ENCODE data around the gene ANKRD28.

The ANKRD28 gene

DNA sequence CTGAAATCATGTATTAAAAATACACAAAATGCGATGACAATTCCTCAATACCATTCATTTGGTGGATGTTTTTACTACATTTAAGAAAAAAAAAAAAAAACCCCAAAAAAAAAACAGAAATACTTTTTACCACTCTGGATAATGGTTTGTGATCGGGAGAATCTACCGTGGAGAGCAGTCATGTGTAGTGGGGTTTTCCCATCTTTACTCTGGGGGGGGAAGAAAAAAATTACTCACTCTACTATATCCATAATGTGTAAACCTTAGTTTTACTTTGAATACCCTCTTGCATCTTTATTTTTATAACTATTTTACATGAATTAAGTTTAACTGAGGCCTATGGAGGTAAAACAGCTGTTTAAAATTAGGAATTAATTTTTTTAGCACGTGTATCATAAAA, 83.3 kb downstream of the ANKRD28 start:
- DNase-seq, result no peak

DNA sequence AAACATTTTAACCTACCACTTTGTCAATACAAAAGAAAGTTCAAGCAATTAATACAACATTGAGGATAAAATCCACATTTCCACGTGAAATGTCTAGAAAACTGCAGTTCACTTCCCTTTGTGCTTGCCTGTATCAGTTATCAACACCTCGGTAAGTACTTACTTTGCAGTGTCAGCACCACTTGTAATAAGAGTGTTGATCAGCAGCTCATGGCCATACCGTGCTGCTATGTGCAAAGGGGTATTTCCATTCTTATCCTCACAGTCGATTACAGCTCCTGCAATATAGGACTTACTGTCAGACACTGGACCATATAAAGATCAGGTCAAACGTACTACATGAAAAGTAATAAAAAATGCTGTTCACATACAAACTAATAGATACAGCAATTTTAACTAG, 84.4 kb downstream of the ANKRD28 start:
- DNase-seq, result no peak

DNA sequence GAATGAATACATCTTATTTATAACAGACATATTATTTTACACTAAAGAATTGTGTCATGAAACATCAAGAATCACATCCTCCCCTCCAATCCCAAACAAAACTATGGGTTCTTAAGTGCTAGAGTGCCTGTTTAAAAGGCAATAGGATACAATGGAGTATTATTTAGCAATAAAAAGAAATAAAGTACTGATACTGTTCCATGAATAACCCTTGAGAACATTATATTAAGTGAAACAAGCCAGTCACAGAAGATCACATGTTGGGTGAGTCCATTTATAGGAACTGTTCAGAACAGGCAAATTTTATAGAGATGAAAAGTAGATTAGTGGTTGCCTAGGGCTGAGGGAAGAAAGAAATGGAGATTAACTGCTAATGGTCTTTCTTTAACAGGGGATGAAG, 86.5 kb downstream of the ANKRD28 start:
- DNase-seq, result no peak

DNA sequence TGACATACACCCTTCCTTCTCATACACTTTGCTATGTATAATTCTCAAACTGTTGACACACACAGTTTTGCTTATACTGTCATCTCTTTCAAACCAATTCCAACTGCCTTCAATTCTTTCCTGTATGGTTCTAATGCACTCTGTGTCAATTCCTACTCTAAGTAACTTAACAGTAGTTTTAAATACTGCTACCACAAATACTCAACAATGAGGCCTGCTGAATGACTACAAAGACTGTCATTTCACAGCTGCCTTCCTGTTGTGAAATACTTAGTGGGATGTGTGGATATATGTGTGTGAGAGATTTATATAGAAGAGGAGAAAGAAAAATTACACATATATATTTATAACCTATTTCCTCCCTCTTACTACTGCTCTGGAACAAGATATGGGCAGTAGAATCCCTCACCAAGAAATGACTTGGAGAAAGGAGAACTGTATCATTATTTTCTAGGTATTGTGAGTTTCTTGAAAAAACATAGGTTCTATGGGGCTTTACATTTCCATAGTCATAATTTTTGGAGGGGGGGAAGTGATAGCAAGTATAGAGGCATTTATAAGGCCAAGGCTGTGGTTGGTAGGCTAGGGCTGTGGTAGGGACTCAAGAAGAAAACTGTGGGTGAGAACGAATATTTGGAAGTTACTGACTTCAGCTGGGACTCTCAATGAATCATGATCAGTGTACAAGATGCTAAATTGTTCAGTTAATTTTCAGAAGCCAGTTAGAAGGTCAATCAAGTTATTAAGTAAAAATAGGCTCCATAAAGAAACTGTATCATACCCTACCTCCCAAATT, 88.7 kb downstream of the ANKRD28 start:
- no peak for DNase-seq

DNA sequence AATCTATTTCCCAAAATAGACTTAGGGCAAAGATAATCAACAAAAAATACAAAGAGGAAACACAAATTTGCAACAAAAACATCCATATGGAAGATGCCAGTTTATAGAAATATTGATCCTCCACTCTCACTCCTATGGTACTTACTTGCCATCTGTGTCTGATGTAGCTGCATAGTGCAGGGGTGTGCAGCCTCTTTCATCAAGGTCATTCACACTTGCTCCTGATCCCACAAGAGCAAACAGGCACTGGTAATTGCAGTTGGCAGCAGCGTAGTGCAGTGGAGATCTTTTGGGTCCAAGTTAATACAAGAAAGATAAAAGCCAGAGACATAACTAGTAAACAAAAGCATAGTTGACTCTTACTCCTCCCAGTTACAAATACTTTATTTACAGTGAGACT, 90.0 kb downstream of the ANKRD28 start:
- no peak for DNase-seq

DNA sequence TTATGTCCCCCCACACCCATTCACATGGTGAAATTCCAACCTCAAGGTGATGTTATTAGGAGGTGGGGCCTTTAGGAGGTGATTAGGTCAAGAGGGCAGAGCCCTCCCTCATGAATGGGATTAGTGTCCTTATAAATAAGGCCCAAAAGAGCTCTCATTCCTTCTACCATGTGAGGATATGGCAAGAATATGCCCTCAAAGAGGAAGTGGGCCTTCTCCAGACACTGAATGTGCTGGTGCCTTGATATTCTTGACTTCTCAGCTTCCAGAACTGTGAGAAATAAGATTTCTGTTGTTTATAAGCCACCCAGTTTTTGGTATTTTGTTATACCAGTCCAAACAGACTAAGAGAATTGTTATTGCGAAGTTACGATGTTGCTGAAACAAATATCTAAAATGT, 94.4 kb downstream of the ANKRD28 start:
- no peak for DNase-seq

DNA sequence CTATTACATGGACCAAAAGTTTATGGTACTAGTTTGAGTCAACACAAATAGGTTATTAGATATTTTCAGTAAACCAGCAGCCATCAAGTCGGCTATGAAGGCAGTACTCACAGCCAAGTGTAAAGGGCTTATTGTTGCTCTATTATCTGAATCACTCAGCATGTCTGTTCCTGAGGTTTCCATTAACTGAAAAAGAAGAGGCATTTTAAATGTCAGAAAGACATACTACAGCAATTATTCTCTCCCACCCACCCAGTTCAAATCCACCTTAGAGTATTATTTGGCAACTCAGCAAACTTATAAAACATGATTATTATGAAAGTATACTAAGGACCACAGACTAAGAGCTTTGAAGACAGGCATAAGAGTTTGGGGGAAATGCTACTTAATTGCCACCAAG, 103.2 kb downstream of the ANKRD28 start:
- no peak for DNase-seq

DNA sequence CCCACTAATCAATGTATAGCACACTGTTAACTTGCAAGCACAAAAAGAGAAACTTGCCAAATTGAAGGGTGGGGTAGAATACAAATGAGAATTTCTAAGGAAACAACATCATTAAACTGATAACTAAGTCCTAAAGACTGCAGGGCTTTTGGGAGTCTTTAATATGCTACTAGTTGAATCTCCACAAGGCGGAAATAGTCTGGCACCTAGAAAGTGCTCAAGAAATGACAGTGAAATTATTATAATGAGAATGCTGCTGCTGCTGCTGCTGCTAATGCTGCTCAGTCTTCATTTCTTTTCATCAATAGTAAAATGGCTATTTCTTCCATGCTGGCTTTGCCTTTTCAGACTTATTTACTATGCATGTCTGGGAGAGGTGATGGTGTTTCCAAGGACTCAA, 104.4 kb downstream of the ANKRD28 start:
- no peak for DNase-seq

DNA sequence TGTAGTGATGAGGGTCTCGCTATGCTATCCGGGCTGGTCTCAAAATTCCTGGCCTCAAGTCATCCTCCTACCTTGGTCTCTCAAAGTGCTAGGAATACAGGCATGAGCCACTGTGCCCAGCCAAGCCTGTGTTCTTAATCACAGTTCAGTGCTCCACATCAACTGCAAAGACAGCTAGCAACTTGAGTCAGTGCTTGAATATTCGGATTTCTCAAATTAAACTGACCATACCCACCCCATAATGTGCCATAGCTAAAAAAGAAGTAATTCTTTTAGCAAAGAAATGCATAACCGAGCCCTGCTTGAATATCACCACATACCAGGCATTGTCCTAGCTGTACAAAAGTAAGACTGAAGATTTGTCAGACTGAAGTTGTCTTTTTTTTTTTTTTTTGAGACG, 107.0 kb downstream of the ANKRD28 start:
- no peak for DNase-seq

DNA sequence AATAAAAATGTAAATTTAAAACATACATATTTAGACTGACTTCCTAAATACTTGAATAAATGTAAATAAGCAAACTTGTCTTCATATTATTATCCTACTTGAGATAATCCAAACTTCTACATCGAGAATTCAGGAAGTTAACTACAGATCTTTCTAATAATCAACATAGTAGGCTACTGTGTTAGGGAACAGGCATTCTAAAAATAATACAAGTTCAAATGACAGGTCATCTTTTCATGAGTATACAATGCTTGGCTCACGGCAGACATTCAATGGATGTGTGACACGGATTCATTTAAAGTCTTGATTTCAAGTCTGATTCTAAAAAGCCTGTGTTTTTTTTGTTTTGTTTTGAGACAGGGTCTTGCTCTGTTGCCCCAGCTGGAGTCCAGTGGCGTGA, 107.5 kb downstream of the ANKRD28 start:
- DNase-seq, result no peak

DNA sequence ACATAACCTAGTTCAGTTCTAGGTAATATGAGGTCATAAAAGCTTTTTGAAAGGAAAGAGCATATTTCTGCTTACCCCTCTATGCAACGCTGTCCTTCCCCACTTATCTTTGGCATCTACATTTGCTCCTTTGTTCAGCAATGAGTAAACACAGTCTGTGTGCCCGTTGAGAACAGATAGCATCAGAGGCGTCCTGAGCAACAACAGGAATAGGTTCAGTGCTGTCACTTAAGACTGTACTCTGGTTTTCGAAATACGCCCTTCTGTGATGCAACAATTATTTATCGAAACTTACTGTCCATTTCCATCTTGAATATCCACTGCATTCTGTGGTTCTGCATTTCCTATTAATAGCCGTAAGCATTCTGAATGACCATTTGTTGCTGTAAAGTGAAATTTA, 111.9 kb downstream of the ANKRD28 start:
- DNase-seq, result peak; percentile 13

DNA sequence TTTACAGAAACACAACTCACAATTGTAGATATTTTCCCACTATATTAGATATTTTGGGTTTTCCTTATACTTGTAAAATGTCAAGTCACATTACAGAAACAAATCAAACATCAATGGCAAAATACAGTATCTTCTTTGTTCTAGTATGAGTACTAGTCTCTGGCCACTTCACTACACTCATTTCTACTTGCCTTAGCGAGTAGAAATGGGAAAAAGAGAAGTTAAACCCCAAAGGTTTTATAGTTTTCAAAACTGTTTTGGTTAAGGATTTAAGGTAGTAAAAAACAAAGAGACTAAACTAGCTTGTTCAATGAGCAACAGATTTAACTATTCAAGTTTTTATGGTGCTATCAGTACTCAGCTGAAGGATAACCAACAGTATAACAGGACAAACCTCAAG, 114.5 kb downstream of the ANKRD28 start:
- DNase-seq, result no peak

DNA sequence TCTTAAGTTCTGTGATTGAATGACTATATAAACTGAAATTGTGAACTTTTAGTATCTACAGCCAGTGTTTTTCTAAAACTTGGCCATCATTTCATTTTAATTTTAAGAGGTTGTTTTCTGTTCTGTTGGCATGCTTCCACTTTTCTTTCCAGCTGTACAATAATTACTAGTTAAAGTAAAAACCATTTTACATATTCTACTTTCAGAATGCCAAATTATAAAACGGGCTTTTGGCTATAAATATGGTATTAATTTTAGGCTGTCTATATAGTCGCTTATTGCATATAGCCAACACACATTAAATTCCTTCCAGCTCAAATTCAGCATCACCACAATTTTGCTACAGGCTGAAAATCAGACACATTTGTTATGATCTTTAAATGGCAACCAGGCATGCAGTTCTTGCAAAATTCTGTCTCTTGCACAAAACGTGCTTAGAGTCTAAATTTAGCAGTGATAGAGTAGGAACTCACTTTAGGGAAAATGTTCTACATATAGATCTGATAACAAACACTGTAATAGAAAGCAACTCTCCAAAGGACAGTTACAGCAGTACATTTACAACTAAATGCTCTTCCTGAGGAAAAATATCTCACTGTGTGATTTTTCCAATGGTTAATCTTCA, 115.1 kb downstream of the ANKRD28 start:
- DNase-seq, result no peak

DNA sequence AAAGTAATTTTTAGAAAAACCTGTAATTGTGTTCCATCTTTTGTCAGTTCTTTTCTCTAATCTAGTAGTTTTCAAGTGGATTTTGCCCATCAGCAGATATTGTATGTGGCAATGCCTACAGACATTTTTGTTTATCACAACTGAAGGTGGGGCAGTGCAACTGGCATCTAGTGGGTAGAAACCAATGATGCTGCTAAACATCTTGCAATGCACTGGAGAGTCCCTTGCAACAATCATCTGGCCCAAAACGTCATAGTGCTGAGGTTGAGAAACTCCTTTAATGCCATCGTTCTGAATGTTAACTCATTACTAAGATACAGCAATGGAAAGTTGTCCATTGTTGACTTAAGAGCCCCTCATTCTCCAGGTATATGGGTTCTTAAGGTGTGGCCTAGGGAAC, 116.1 kb downstream of the ANKRD28 start:
- no peak for DNase-seq

DNA sequence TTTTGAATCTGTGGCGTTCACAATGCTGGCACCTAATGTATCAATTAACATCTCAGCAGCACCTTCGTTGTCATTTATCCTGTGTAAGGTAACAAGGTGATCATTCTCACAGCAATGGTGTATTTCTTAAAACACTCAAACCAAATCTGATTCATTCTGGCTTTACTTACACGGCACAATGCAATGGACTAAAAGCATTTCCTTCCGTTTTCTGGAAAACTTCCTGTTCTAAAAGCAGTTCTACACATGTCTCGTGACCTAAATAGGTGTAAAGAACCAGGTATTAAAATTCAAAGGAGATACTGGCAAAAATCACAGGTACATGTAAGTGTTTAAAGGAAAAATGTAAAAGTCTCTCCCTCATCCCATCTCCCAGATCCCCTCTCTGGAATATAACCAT, 118.5 kb downstream of the ANKRD28 start:
- no peak for DNase-seq

DNA sequence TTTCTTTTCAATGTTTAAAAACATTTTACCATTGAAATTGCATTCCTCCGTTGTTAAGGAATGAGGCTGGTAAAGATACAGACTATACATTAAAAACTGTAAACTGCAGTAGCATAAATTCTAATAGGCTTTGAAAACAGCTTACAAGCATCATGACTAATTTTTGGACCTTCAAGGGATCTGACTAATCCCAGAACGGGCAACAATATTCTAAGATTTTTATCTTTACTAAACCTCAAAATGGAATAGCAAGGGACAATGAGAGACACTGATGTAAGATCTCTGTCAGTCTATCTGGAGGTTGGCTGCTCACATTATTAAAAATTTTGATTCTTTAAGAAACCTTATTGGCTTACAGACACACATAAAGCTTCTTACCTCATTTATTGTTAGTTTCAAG, 121.5 kb downstream of the ANKRD28 start:
- no peak for DNase-seq

DNA sequence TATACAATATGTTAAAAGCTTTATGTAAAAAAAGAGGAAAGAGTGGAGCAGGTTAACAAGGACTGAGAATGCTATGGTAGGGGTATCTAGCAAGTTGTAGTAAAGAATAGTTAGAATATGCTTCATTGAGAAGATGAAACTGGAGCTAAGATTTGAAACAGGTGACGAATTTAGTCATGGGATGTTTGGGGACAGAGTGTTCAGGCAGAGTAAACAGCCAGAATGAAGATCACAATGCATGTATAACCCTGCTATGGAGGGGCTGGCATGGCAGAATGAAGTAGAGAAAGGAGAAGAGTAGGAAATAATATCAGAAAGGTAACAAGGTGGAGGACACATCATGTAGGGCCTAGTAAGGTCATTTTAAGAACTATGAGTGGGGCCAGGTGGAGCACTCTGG, 124.2 kb downstream of the ANKRD28 start:
- no peak for DNase-seq

DNA sequence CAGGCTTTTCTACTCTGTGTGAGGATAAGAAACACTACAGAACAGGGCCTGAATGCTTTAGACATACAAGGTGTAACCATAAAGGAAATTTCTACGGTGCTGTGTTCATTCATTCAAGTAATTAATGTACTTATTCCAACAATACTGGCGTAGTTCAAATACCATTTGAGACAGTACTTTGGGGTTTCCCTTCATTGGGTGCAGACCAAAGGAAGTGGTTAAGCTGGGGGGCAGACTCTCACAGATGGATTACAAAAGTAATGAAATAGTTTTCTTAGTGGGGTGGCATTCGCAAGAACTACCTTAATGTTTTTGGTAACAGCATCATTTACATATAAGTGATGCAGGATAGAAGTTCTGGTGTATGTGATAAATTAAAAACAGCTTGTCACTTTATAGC, 130.3 kb downstream of the ANKRD28 start:
- DNase-seq, result peak; percentile 66

DNA sequence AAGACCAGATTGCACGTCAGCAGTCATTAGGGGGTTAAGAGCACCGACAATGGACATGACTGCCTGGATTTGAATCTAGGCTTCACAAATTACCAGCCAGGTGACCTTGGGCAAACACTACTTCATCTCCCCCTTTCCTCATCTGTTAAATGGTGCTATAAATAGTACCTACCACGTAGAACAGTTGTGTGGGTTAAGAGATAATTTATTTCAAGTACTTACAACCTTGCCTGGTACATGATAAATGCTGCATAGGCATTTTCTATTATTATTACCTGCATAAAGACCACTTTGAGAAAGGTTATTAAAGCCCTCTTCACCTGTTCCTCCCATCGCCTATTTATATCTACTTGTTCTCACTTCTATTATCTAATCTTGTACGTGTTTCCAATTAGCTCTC, 131.5 kb downstream of the ANKRD28 start:
- no peak for DNase-seq

DNA sequence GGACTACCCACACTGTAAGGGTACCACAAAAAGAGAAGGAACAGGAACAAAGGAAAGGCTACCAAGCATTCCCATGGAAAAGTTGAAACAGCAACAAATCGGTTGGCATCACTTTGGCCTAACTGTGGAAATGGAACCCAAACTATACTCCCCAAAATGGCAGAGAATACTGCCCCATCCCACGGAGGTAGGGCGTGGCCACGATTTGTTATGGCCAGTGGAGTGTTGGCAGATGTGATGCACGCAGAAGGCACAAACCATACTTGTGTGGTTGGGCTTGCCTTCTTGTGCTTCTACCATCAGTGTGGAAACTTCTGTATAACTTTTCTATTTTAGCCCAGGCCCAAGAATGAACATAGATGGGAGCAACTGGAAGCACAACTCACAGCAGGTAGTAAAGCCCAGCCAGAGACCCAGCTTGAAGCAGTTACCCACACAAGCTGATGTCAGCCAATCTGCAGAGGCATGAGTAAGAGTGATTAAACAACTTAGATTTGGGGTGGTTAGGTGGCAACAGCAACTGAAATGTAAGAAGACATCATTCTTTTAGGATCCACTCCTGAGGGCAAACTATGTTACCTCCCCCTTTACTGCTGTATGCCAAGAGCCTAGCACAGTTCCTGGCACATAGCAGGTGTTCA, 132.1 kb downstream of the ANKRD28 start:
- no peak for DNase-seq

DNA sequence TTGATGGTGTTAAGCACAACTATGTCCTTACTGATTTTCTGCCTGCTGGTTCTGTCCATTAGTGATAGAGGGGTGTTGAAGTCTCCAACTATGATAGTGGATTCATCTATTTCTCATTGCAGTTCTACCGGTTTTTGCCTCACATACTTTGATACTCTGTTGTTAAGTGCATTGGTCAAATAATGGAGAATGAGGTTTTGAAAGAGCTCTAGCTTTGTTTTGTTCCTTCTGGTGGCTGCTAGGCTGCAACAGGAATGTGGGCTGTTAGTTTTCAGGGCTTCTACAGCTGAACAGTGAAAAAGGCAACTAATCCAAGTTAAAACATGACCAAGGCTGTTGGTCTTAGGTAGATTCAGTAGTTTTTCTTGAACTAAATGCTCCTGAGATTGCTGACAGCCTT, 133.6 kb downstream of the ANKRD28 start:
- DNase-seq, result no peak

DNA sequence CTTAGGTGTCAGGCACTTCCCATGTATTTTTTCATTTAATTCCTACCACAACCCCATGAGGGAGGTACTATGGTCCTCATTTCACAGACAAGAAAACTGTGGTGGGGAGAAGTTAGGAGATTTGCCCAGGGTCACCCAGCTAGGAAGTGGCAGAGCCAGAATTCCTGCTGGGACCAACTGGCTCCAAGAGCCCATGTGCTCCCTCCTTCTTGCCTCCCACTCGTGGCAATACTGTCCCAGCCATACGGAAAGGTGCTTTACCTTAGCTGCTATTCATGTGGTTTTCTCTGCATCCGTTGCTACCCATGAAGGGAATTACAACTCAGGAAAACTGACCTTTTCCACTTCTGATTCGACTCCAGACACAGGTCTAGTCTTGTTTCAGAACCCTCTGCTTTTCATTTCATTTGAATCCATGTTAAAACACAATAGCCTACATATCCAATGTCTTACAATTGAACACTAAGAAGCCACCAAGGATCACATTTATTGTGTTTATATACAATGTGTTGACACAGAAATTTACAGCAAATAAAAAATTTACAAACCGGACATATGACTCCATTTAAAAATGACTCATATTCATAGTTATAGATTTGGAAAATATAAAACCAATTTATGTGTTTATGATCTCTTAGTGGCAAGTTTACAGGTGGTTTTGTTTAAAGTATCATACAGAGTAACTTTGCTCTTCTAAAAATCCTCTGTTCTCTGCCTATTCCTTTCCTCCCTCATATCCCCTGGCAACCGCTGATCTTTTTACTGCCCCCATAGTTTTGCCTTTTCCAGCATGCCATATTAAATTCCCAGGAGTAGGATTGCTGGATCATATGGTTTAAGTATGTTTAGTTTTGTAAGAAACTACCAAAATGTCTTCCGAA, 137.5 kb downstream of the ANKRD28 start:
- no peak for DNase-seq

DNA sequence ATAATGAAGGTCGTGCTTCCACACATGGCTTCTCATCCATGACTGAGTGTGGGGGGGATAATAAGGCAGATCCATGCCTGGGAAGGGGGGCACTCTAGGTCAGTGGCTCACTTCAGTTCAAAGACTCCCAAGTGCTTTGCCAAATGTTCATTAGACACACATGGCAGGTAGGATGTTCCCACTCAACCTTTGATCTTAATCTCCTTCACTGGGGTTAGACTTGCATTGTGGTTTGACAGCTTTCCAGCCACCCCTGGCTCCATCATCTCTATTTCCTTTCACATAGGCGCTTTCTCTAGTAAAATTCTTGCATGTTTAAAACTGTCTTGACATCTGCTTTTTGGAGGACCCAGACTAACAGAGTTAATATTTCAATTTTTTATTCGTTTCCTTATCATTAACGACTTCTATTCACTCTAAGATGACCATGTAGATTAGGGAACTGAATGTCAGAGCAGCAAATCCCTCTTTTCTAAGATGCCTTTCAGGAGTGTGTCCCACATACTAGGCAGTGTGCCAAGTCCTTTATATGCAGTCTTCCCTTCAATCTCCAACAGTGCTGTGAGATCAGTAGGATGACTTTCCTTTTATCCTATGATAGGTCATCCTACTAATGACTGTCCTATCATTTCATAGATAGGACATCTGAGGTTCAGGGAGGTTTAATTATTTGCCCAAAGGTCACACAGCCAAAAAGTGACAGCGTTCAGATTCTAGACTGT, 138.4 kb downstream of the ANKRD28 start:
- DNase-seq, result no peak
